ENCODE measurements around the gene RBMS2. TPM values are rescaled to one million over a fixed set of nuclear protein-coding genes. Genes with fewer than 3 reads are reported as not detected.

The RBMS2 gene
- total and polyA plus RNA-seq, 2 experiments from 2014 or later = 11.4 to 13.1 TPM

DNA sequence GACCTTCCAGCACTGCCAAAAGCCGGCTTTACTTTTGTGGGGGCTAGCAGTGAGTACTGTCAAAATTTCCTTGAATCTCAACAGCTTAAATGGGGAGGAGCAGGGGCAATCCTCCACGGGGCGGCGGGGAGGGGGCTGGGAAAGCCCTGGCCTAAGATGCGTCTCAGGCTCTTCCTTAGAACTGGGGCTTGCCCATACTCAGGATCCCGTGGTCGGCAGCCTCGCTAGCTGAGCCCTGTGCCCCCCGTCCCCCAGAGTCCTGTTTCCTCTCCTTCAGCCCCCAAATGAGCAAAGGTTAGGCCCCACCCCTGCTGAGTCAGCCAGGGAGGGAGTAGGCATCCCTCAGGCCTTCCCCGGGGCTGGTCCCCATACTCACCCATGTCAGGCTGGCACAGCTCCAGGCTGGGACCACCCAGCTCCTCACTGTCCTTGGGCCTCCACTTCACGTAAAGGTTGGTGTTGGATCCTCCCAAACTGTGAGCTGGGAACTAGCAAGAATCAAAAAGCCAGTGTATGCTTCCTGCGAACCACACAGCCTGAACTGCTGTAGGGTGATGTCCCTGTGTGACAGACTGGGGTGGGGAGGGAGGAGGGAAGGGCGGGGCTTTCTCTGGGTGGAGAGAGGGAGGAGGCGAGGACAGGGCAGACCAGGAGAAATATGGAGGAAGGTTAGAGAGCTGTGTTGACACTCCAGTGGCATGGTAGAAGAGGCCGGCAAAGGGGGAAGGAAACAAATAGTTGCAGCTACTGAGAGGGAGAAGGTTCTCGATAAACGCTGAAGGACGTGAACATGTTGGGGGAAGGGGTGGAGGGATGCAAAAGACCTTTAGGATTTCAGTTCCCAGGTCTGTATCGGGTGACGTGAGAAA is 114.4 kb downstream of the RBMS2 start:
- Histone ChIP-seq H3K27ac (peak overlapping the region; percentile 88), H3K4me1 (ENCODE audit: low read depth) (peaks cover 23% of the 10 kb centered on the region), H3K27me3 (no peaks in the 10 kb centered on the region), H3K4me3 (peak overlapping the region; percentile 86), H3K36me3 (peaks cover 28% of the 10 kb centered on the region), H3K9me3 (ENCODE audit: low read depth) (no peaks in the 10 kb centered on the region)
- TF ChIP-seq, protein P1, sequence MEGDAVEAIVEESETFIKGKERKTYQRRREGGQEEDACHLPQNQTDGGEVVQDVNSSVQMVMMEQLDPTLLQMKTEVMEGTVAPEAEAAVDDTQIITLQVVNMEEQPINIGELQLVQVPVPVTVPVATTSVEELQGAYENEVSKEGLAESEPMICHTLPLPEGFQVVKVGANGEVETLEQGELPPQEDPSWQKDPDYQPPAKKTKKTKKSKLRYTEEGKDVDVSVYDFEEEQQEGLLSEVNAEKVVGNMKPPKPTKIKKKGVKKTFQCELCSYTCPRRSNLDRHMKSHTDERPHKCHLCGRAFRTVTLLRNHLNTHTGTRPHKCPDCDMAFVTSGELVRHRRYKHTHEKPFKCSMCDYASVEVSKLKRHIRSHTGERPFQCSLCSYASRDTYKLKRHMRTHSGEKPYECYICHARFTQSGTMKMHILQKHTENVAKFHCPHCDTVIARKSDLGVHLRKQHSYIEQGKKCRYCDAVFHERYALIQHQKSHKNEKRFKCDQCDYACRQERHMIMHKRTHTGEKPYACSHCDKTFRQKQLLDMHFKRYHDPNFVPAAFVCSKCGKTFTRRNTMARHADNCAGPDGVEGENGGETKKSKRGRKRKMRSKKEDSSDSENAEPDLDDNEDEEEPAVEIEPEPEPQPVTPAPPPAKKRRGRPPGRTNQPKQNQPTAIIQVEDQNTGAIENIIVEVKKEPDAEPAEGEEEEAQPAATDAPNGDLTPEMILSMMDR (IDR thresholded peaks at IDR 0.05; ENCODE audit: low read depth, low read length) = no peak
- DNase-seq (ENCODE audit: low read depth in 1 of 2, low spot score in 1 of 2) = peak; percentile 85 to 91

DNA sequence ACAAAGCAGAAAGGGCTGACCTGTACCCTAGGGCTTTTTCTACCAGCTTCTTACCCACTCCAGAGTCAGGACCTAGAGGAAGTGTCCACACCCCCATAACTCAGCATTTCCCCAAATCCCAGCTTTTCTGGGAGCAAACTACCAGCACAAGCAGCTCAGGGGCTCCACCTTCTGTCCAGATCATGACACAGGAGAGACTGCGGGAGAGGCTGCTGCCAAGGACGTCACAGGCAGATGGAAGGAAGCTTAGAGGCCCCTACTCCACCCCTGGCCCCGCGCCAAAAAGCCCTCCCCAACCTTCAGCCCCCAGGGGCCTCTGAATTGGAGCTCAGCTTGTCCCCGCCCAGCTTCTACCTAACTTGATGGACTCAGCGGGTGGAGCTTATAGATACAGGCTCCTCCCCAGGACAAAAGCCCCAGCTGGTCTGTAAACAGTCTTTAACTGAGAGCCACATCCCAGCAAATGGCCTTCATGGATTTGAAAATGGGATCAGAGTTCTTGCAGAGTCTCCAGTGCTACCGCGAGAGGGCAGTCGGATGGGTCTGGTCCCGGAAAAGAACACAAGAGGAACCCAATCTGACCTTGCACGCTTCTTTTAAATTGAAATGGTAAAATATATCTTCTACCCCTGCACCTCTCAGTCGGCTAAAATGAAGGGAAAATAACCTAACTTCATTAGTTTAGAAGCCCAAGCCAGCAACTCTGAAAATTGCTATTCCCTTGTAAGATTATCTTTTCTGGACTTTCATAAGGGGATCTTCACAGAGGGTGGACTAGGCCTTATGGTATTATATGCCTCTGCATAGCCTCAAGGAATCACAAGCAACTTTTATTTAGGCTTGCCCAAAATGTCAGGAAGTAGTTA is 115.3 kb downstream of the RBMS2 start:
- Histone ChIP-seq H3K36me3 (peaks cover 36% of the 10 kb centered on the region), H3K4me1 (ENCODE audit: low read depth) (peaks cover 18% of the 10 kb centered on the region), H3K9me3 (ENCODE audit: low read depth) (no peaks in the 10 kb centered on the region), H3K27ac (peak overlapping the region; percentile 88), H3K27me3 (no peaks in the 10 kb centered on the region), H3K4me3 (peak overlapping the region; percentile 86)
- DNase-seq (ENCODE audit: low read depth in 1 of 2, low spot score in 1 of 2) = peak; percentile 99 to 100
- TF ChIP-seq, protein P1 (IDR thresholded peaks at IDR 0.05; ENCODE audit: low read depth, low read length) = peak; percentile 71

DNA sequence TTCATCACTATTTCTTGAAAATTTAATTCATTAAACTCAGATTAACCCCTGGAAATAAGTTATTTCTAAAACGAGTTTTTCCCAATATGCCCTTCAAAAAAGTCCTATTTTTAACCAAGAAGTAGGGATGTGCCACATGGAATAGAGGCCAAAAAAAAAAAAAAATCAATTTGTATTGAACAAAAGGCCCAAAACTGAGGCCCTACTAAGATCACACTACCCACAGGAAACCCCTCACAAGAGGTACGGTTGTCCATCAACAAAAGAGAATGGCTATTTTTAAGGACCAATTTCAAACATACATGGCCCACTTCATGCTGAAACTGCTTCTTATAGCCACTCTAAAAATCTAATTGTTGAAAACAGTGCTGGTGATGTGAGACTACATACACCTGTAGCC is 116.0 kb downstream of the RBMS2 start:
- no peak for DNase-seq (ENCODE audit: low read depth in 1 of 2, low spot score in 1 of 2)
- Histone ChIP-seq H3K36me3 (peaks cover 43% of the 10 kb centered on the region), H3K4me3 (no peak overlapping the region), H3K27ac (peak overlapping the region; percentile 88), H3K4me1 (ENCODE audit: low read depth) (peaks cover 13% of the 10 kb centered on the region), H3K9me3 (ENCODE audit: low read depth) (no peaks in the 10 kb centered on the region), H3K27me3 (no peaks in the 10 kb centered on the region)
- TF ChIP-seq, protein P1 (IDR thresholded peaks at IDR 0.05; ENCODE audit: low read depth, low read length) = no peak

DNA sequence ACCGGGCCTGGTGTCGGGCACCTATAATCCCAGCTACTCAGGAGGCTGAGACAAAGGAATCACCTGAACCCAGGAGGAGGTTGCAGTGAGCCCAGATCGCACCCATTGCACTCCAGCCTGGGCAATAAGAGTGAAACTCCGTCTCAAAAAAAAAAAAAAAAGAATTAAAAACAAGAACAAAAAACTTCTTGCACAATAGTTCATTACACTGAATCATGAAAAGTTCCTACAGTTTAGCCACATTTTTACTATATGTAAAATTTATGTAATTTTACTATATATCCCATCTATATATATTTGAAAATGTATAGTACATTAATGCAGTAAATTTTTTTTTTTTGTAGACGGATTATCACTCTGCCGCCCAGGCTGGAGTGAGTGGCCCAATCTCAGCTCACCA is 119.6 kb downstream of the RBMS2 start:
- Histone ChIP-seq H3K9me3 (ENCODE audit: low read depth) (no peaks in the 10 kb centered on the region), H3K36me3 (peaks cover 65% of the 10 kb centered on the region), H3K4me3 (no peak overlapping the region), H3K27me3 (no peaks in the 10 kb centered on the region), H3K4me1 (ENCODE audit: low read depth) (peaks cover 20% of the 10 kb centered on the region), H3K27ac (peak overlapping the region; percentile 51)
- DNase-seq (ENCODE audit: low read depth in 1 of 2, low spot score in 1 of 2) = no peak
- TF ChIP-seq, protein P1 (IDR thresholded peaks at IDR 0.05; ENCODE audit: low read depth, low read length) = no peak

DNA sequence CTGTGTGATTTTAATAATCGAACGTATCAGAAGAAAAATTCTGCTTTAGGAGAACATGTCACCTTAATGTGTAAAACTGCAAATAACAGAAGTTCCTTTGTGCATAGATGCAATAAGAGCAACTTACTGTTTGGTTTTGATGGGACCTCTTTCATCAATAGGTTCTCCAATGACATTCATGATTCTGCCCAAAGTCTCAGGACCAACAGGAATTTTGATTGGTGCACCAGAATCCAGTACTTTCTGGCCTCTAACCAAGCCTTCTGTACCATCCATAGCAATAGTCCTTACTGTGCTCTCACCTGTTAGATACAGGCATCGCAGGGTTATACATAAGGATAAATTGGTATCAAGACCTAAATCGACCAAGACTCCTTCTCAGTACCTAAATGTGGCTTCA is 123.0 kb downstream of the RBMS2 start:
- Histone ChIP-seq H3K36me3 (peaks cover 48% of the 10 kb centered on the region), H3K4me1 (ENCODE audit: low read depth) (peaks cover 17% of the 10 kb centered on the region), H3K9me3 (ENCODE audit: low read depth) (no peaks in the 10 kb centered on the region), H3K4me3 (peak overlapping the region; percentile 90), H3K27me3 (no peaks in the 10 kb centered on the region), H3K27ac (no peak overlapping the region)
- TF ChIP-seq, protein P1 (IDR thresholded peaks at IDR 0.05; ENCODE audit: low read depth, low read length) = no peak
- peak in 1 of 2 donors; percentile 11 for DNase-seq (ENCODE audit: low read depth in 1 of 2, low spot score in 1 of 2)
